Measurements from ENCODE around the gene HYKK. TPM values are rescaled to one million over a fixed set of nuclear protein-coding genes. Genes with fewer than 3 reads are reported as not detected.

Gene HYKK
- polyA plus RNA-seq, 1 of the 3 experiments (the other 2 are of a cell fraction), result 2.2 TPM

DNA sequence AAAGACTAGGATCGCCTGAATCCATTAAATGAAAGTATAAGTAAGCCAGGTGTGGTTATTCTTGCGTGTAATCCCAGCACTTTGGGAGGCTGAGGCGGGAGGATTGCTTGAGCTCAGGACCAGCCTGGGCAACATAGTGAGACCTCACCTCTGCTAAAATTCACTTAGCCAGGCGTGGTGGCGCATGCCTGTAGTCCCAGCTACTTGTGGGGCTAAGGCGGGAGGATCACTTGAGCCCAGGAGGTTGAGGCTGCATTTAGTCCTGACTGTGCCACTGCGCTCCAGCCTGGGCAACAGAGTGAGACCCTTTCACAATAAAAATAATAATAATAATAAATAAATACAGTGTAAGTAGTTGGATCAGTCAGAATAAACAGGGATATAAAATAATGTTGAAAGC lies 25.5 kb upstream of the HYKK start:
- POLR2A ChIA-PET, result no interaction called here
- Histone ChIP-seq H3K4me3 (ENCODE audit: low read depth in 2 of 2, low read length in 1 of 2) (no peak overlapping the region), H3K9ac (no peak overlapping the region), H4K20me1 (ENCODE audit: insufficient read depth) (no peaks in the 10 kb centered on the region), H3K36me3 (replicated peaks in 1 of 2; ENCODE audit: control insufficient read depth in 1 of 2, insufficient read depth in 2 of 2, low read length in 1 of 2) (peaks cover 48 to 72% of the 10 kb centered on the region in 2 experiments), H2AFZ (ENCODE audit: low read depth) (no peak overlapping the region), H3K9me3 (no peaks in the 10 kb centered on the region), H3K4me2 (no peak overlapping the region), H3F3A (replicated peaks; ENCODE audit: insufficient read depth) (peaks cover 8% of the 10 kb centered on the region), H3K4me1 (ENCODE audit: control insufficient read depth in 1 of 2, insufficient read depth in 2 of 2, low read depth in 1 of 2, low read length in 1 of 2) (no peaks in the 10 kb centered on the region), H3K9me2 (no peaks in the 10 kb centered on the region), H3K27ac (ENCODE audit: low read depth in 2 of 2, low read length in 1 of 2) (no peak overlapping the region), H3K79me2 (ENCODE audit: insufficient read depth) (no peaks in the 10 kb centered on the region), H3K27me3 (ENCODE audit: insufficient read depth) (no peaks in the 10 kb centered on the region)
- CTCF ChIA-PET, result interaction anchor here (0.9 to 5.0 kb wide), 8 partner anchors 16 to 216 kb away, joined by 3 to 26 read pairs (median 3); partner anchors contain the start of gene PSMA4
- DNase-seq, result no peak
- TF ChIP-seq RFX5 (IDR thresholded peaks at IDR 0.05; ENCODE audit: low read length) (no peak), EP300 (IDR thresholded peaks at IDR 0.05; ENCODE audit: borderline replicate concordance in 1 of 2, low read depth in 1 of 2, low read length in 1 of 2) (no peak), SIN3A (IDR thresholded peaks at IDR 0.05; ENCODE audit: borderline replicate concordance, low read depth, low read length) (no peak), POLR2AphosphoS5 (IDR thresholded peaks at IDR 0.05; ENCODE audit: low read depth, low read length) (no peak), ELF1 (IDR thresholded peaks at IDR 0.05) (no peak), GABPA (IDR thresholded peaks at IDR 0.05; ENCODE audit: low read depth) (no peak), CHD2 (IDR thresholded peaks at IDR 0.05; ENCODE audit: low read length, partially characterized antibody) (no peak)
- TF ChIP-seq, protein P1, sequence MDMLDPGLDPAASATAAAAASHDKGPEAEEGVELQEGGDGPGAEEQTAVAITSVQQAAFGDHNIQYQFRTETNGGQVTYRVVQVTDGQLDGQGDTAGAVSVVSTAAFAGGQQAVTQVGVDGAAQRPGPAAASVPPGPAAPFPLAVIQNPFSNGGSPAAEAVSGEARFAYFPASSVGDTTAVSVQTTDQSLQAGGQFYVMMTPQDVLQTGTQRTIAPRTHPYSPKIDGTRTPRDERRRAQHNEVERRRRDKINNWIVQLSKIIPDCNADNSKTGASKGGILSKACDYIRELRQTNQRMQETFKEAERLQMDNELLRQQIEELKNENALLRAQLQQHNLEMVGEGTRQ (IDR thresholded peaks at IDR 0.05; ENCODE audit: borderline replicate concordance, low read depth, low read length), result no peak
- WGBS (ENCODE audit: low lambda C conversion rate), result 90% methylated on average over 7 of the region's 7 CpGs

DNA sequence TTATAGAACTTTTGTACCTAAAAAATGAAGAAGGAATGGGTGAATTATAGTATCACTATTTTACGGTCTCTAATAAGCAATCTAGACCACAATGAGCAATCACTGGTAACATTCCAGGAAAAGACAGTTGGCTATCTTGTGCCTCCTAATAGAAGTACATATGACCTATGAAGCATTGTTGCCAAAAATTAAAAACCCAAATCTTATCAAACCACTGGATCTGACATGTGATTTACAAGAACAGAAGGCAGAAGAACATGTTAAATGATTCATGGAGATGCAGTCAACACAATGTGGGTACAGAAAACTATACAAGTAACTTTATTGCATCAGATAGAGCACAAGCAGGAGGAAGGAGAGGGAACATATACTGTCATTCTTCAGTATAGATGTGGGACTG lies 14.5 kb upstream of the HYKK start:
- DNase-seq, result no peak
- POLR2A ChIA-PET, result no interaction called here

More for the DNA sequence above, 14.5 kb upstream of the HYKK start:
- Histone ChIP-seq H3K27me3 (ENCODE audit: insufficient read depth) (no peaks in the 10 kb centered on the region), H4K20me1 (ENCODE audit: insufficient read depth) (no peaks in the 10 kb centered on the region), H3K4me3 (ENCODE audit: low read depth in 2 of 2, low read length in 1 of 2) (no peak overlapping the region), H3K9ac (no peak overlapping the region), H3K9me3 (no peaks in the 10 kb centered on the region), H3K36me3 (replicated peaks in 1 of 2; ENCODE audit: control insufficient read depth in 1 of 2, insufficient read depth in 2 of 2, low read length in 1 of 2) (peaks cover 92 to 97% of the 10 kb centered on the region in 2 experiments), H2AFZ (ENCODE audit: low read depth) (no peak overlapping the region), H3K9me2 (no peaks in the 10 kb centered on the region), H3K4me2 (no peak overlapping the region), H3K27ac (ENCODE audit: low read depth in 2 of 2, low read length in 1 of 2) (peak overlapping the region in 1 of 2 experiments; percentile 8; a peak in 1 of 4 replicates), H3F3A (replicated peaks; ENCODE audit: insufficient read depth) (peaks cover 9% of the 10 kb centered on the region), H3K79me2 (ENCODE audit: insufficient read depth) (no peaks in the 10 kb centered on the region), H3K4me1 (ENCODE audit: control insufficient read depth in 1 of 2, insufficient read depth in 2 of 2, low read depth in 1 of 2, low read length in 1 of 2) (peaks cover 0 to 5% of the 10 kb centered on the region in 2 experiments; a peak in 1 of 4 replicates)
- WGBS (ENCODE audit: low lambda C conversion rate), result 77% methylated on average over 1 of the region's 1 CpG
- CTCF ChIA-PET, result no interaction called here
- TF ChIP-seq NRF1 (IDR thresholded peaks at IDR 0.05; ENCODE audit: low read depth, low read length), result no peak
- no peak for TF ChIP-seq NFIC (IDR thresholded peaks at IDR 0.05; ENCODE audit: borderline replicate concordance)
- TF ChIP-seq TEAD4 (IDR thresholded peaks at IDR 0.05; ENCODE audit: borderline replicate concordance, insufficient read depth), result no peak
- TF ChIP-seq MEF2A (IDR thresholded peaks at IDR 0.05; ENCODE audit: borderline replicate concordance, low read depth), result no peak
- TF ChIP-seq GABPA (IDR thresholded peaks at IDR 0.05; ENCODE audit: low read depth), result no peak
- TF ChIP-seq SMC3 (IDR thresholded peaks at IDR 0.05; ENCODE audit: low read depth, low read length), result no peak
- TF ChIP-seq JUND (IDR thresholded peaks at IDR 0.05), result no peak
- TF ChIP-seq SIN3A (IDR thresholded peaks at IDR 0.05; ENCODE audit: borderline replicate concordance, low read depth, low read length), result no peak
- no peak for TF ChIP-seq FOSL2 (IDR thresholded peaks at IDR 0.05; ENCODE audit: borderline replicate concordance, low read depth)
- TF ChIP-seq, protein P2, sequence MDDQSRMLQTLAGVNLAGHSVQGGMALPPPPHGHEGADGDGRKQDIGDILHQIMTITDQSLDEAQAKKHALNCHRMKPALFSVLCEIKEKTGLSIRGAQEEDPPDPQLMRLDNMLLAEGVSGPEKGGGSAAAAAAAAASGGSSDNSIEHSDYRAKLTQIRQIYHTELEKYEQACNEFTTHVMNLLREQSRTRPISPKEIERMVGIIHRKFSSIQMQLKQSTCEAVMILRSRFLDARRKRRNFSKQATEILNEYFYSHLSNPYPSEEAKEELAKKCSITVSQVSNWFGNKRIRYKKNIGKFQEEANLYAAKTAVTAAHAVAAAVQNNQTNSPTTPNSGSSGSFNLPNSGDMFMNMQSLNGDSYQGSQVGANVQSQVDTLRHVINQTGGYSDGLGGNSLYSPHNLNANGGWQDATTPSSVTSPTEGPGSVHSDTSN (IDR thresholded peaks at IDR 0.05), result no peak
- TF ChIP-seq, protein P3, sequence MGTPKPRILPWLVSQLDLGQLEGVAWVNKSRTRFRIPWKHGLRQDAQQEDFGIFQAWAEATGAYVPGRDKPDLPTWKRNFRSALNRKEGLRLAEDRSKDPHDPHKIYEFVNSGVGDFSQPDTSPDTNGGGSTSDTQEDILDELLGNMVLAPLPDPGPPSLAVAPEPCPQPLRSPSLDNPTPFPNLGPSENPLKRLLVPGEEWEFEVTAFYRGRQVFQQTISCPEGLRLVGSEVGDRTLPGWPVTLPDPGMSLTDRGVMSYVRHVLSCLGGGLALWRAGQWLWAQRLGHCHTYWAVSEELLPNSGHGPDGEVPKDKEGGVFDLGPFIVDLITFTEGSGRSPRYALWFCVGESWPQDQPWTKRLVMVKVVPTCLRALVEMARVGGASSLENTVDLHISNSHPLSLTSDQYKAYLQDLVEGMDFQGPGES (IDR thresholded peaks at IDR 0.05; ENCODE audit: low read depth, low read length), result no peak
- TF ChIP-seq, protein P4, sequence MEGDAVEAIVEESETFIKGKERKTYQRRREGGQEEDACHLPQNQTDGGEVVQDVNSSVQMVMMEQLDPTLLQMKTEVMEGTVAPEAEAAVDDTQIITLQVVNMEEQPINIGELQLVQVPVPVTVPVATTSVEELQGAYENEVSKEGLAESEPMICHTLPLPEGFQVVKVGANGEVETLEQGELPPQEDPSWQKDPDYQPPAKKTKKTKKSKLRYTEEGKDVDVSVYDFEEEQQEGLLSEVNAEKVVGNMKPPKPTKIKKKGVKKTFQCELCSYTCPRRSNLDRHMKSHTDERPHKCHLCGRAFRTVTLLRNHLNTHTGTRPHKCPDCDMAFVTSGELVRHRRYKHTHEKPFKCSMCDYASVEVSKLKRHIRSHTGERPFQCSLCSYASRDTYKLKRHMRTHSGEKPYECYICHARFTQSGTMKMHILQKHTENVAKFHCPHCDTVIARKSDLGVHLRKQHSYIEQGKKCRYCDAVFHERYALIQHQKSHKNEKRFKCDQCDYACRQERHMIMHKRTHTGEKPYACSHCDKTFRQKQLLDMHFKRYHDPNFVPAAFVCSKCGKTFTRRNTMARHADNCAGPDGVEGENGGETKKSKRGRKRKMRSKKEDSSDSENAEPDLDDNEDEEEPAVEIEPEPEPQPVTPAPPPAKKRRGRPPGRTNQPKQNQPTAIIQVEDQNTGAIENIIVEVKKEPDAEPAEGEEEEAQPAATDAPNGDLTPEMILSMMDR (IDR thresholded peaks at IDR 0.05), result no peak
- no peak for TF ChIP-seq RAD21 (IDR thresholded peaks at IDR 0.05; ENCODE audit: low read length)
- TF ChIP-seq, protein P5, sequence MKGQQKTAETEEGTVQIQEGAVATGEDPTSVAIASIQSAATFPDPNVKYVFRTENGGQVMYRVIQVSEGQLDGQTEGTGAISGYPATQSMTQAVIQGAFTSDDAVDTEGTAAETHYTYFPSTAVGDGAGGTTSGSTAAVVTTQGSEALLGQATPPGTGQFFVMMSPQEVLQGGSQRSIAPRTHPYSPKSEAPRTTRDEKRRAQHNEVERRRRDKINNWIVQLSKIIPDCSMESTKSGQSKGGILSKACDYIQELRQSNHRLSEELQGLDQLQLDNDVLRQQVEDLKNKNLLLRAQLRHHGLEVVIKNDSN (IDR thresholded peaks at IDR 0.05; ENCODE audit: borderline replicate concordance, low read depth), result no peak
